HEK293 (cell line): ENCODE results near the gene TMEM220.

Source experiments
- BCL11B ChIP-seq: fragments of 450-650 bp; formaldehyde crosslinking; IDR thresholded peaks from 2 replicates; pipeline ENCODE4 v1.5.1; 2016; ENCODE audit warnings: low read depth, missing biosample characterization, missing genetic modification characterization
- CTCF ChIP-seq: fragments of 450-650 bp; formaldehyde crosslinking; IDR thresholded peaks from 2 replicates; pipeline ENCODE4 v1.5.1; 2016; ENCODE audit warnings: missing biosample characterization, missing genetic modification characterization
- EGR2 ChIP-seq: fragments of 450-650 bp; formaldehyde crosslinking; IDR thresholded peaks from 2 replicates; pipeline ENCODE4 v1.5.1; 2016; ENCODE audit warnings: low read depth, missing biosample characterization, missing genetic modification characterization
- GLIS1 ChIP-seq: fragments of 450-650 bp; formaldehyde crosslinking; IDR thresholded peaks from 2 replicates; pipeline ENCODE4 v1.5.1; 2016; ENCODE audit warnings: missing biosample characterization, missing genetic modification characterization
- HOXD13 ChIP-seq: sonication (generic); formaldehyde crosslinking; IDR thresholded peaks from 2 replicates; pipeline ENCODE4 v1.8.0; 2022; ENCODE audit warnings: missing genetic modification reagents, borderline replicate concordance
- KLF7 ChIP-seq: fragments of 450-650 bp; formaldehyde crosslinking; IDR thresholded peaks from 2 replicates; pipeline ENCODE4 v1.5.1; 2016; ENCODE audit warnings: missing biosample characterization, missing genetic modification characterization, borderline replicate concordance
- KLF8 ChIP-seq: fragments of 450-650 bp; formaldehyde crosslinking; IDR thresholded peaks from 2 replicates; pipeline ENCODE4 v1.5.1; 2016; ENCODE audit warnings: missing biosample characterization, missing genetic modification characterization
- MZF1 ChIP-seq: fragments of 450-650 bp; formaldehyde crosslinking; IDR thresholded peaks from 2 replicates; pipeline ENCODE4 v1.5.1; 2017; ENCODE audit warnings: missing biosample characterization, missing genetic modification characterization, borderline replicate concordance
- PRDM6 ChIP-seq: fragments of 450-650 bp; formaldehyde crosslinking; IDR thresholded peaks from 2 replicates; pipeline ENCODE4 v1.5.1; 2017; ENCODE audit warnings: missing biosample characterization, missing genetic modification characterization
- SETDB1 ChIP-seq: IDR thresholded peaks from one replicate; pipeline ENCODE4 v1.6.1; 2017; ENCODE audit warnings: mild to moderate bottlenecking, low read length, moderate library complexity, mixed read lengths; ENCODE audit not compliant: insufficient read length
- SP3 ChIP-seq: fragments of 450-650 bp; formaldehyde crosslinking; IDR thresholded peaks from 2 replicates; pipeline ENCODE4 v1.5.1; 2016; ENCODE audit warnings: missing biosample characterization, missing genetic modification characterization
- SP7 ChIP-seq: fragments of 450-650 bp; formaldehyde crosslinking; IDR thresholded peaks from 2 replicates; pipeline ENCODE4 v1.5.1; 2016; ENCODE audit warnings: missing biosample characterization, missing genetic modification characterization
- TRIM28 ChIP-seq: IDR thresholded peaks from 2 replicates; pipeline ENCODE4 v1.6.1; 2011; ENCODE audit warnings: low read length, control low read depth, borderline replicate concordance
- YY1 ChIP-seq: fragments of 450-650 bp; formaldehyde crosslinking; IDR thresholded peaks from 2 replicates; pipeline ENCODE4 v1.5.1; 2018; ENCODE audit warnings: missing biosample characterization, missing genetic modification characterization
- YY2 ChIP-seq: fragments of 450-650 bp; formaldehyde crosslinking; IDR thresholded peaks from 2 replicates; pipeline ENCODE4 v1.5.1; 2016; ENCODE audit warnings: missing biosample characterization, missing genetic modification characterization
- ZBTB20 ChIP-seq: fragments of 450-650 bp; formaldehyde crosslinking; IDR thresholded peaks from 2 replicates; pipeline ENCODE4 v1.5.1; 2016; ENCODE audit warnings: missing biosample characterization, missing genetic modification characterization
- ZBTB26 ChIP-seq: fragments of 450-650 bp; formaldehyde crosslinking; optimal IDR thresholded peaks from 2 replicates; pipeline ENCODE3; 2016; ENCODE audit warnings: missing biosample characterization, mild to moderate bottlenecking, missing genetic modification characterization
- ZBTB7A ChIP-seq: fragments of 450-650 bp; formaldehyde crosslinking; IDR thresholded peaks from 2 replicates; pipeline ENCODE4 v1.5.1; 2016; ENCODE audit warnings: low read depth, missing biosample characterization, missing genetic modification characterization
- ZBTB8A ChIP-seq: fragments of 450-650 bp; formaldehyde crosslinking; IDR thresholded peaks from 2 replicates; pipeline ENCODE4 v1.5.1; 2016; ENCODE audit warnings: missing biosample characterization, missing genetic modification characterization
- ZFHX2 ChIP-seq: fragments of 450-650 bp; formaldehyde crosslinking; conservative IDR thresholded peaks from 2 replicates; pipeline ENCODE4 v1.5.1; 2016; ENCODE audit warnings: missing biosample characterization, missing genetic modification characterization
- ZNF10 ChIP-seq: fragments of 450-650 bp; formaldehyde crosslinking; IDR thresholded peaks from 2 replicates; pipeline ENCODE4 v1.5.1; 2017; ENCODE audit warnings: missing biosample characterization, missing genetic modification characterization
- ZNF114 ChIP-seq: fragments of 450-650 bp; formaldehyde crosslinking; IDR thresholded peaks from 2 replicates; pipeline ENCODE4 v1.5.0; 2017; ENCODE audit warnings: missing biosample characterization, missing genetic modification characterization
- ZNF121 ChIP-seq: fragments of 450-650 bp; formaldehyde crosslinking; IDR thresholded peaks from 2 replicates; pipeline ENCODE4 v1.5.1; 2016; ENCODE audit warnings: missing biosample characterization, missing genetic modification characterization
- ZNF132 ChIP-seq: fragments of 450-650 bp; formaldehyde crosslinking; IDR thresholded peaks from 2 replicates; pipeline ENCODE4 v1.5.1; 2017; ENCODE audit warnings: missing biosample characterization, missing genetic modification characterization, borderline replicate concordance
- ZNF133 ChIP-seq: fragments of 450-650 bp; formaldehyde crosslinking; IDR thresholded peaks from 2 replicates; pipeline ENCODE4 v1.5.1; 2016; ENCODE audit warnings: missing biosample characterization, missing genetic modification characterization
- ZNF146 ChIP-seq: fragments of 450-650 bp; formaldehyde crosslinking; IDR thresholded peaks from 2 replicates; pipeline ENCODE4 v1.5.1; 2016; ENCODE audit warnings: missing biosample characterization, missing genetic modification characterization
- ZNF155 ChIP-seq: fragments of 450-650 bp; formaldehyde crosslinking; IDR thresholded peaks from 2 replicates; pipeline ENCODE4 v1.5.1; 2016; ENCODE audit warnings: missing biosample characterization, missing genetic modification characterization
- ZNF169 ChIP-seq: fragments of 450-650 bp; formaldehyde crosslinking; IDR thresholded peaks from 2 replicates; pipeline ENCODE4 v1.5.1; 2016; ENCODE audit warnings: missing biosample characterization, missing genetic modification characterization
- ZNF223 ChIP-seq: fragments of 450-650 bp; formaldehyde crosslinking; IDR thresholded peaks from 2 replicates; pipeline ENCODE4 v1.5.1; 2016; ENCODE audit warnings: missing biosample characterization, missing genetic modification characterization
- ZNF354C ChIP-seq: fragments of 450-650 bp; formaldehyde crosslinking; IDR thresholded peaks from 2 replicates; pipeline ENCODE4 v1.5.1; 2016; ENCODE audit warnings: missing biosample characterization, missing genetic modification characterization, low read depth, borderline replicate concordance
- ZNF366 ChIP-seq: fragments of 450-650 bp; formaldehyde crosslinking; conservative IDR thresholded peaks from 2 replicates; pipeline ENCODE4 v1.5.1; 2016; ENCODE audit warnings: missing biosample characterization, missing genetic modification characterization
- ZNF488 ChIP-seq: fragments of 450-650 bp; formaldehyde crosslinking; IDR thresholded peaks from 2 replicates; pipeline ENCODE4 v1.5.1; 2016; ENCODE audit warnings: missing biosample characterization, missing genetic modification characterization
- ZNF624 ChIP-seq: fragments of 450-650 bp; formaldehyde crosslinking; IDR thresholded peaks from 2 replicates; pipeline ENCODE4 v1.5.1; 2017; ENCODE audit warnings: missing biosample characterization, missing genetic modification characterization
- ZNF626 ChIP-seq: fragments of 450-650 bp; sonication (Bioruptor Pico); formaldehyde crosslinking; IDR thresholded peaks from 2 replicates; pipeline ENCODE4 v1.5.1; 2018; ENCODE audit warnings: missing biosample characterization, missing genetic modification characterization, inconsistent platforms
- ZNF76 ChIP-seq: fragments of 450-650 bp; formaldehyde crosslinking; IDR thresholded peaks from 2 replicates; pipeline ENCODE4; 2016; ENCODE audit warnings: low read depth, missing biosample characterization, missing genetic modification characterization, borderline replicate concordance
- ZSCAN16 ChIP-seq: fragments of 450-650 bp; formaldehyde crosslinking; IDR thresholded peaks from 2 replicates; pipeline ENCODE4 v1.5.1; 2016; ENCODE audit warnings: missing biosample characterization, missing genetic modification characterization
- ZSCAN5A ChIP-seq: fragments of 450-650 bp; formaldehyde crosslinking; IDR thresholded peaks from 2 replicates; pipeline ENCODE4 v1.5.1; 2016; ENCODE audit warnings: missing biosample characterization, missing genetic modification characterization

TMEM220 gene

GRCh38 chr17:10737168-10737622 is 7.4 kb upstream of the TMEM220 start (continued):
- TF ChIP-seq CTCF (tag by site-specific recombination) (peak; percentile 85), ZNF10 (tag by site-specific recombination) (no peak), ZNF223 (tag by site-specific recombination) (no peak), SP3 (tag by site-specific recombination) (0 out of 2 replicates have a peak, but pooled peaks have one; percentile 25), ZNF155 (no peak), SETDB1 (no peak), ZNF133 (tag by site-specific recombination) (no peak), ZFHX2 (tag by site-specific recombination) (peak; percentile 30; the same call in 1 of the 2 replicates), KLF7 (tag by site-specific recombination) (no peak), ZNF626 (tag by site-specific recombination) (no peak), GLIS1 (tag by site-specific recombination) (peak; percentile 52), ZNF76 (no peak), ZNF366 (tag by site-specific recombination) (0 out of 2 replicates have a peak, but pooled peaks have one; percentile 32), ZNF114 (tag by site-specific recombination) (no peak), EGR2 (tag by site-specific recombination) (0 out of 2 replicates have a peak, but pooled peaks have one; percentile 8), ZNF121 (tag by site-specific recombination) (no peak), HOXD13 (CRISPR knock-in tag) (no peak), PRDM6 (tag by site-specific recombination) (no peak), ZNF132 (no peak), ZBTB26 (tag by site-specific recombination) (no peak), ZSCAN16 (tag by site-specific recombination) (no peak), YY2 (tag by site-specific recombination) (peak; percentile 56; the same call in 1 of the 2 replicates), ZBTB8A (tag by site-specific recombination) (no peak), ZBTB7A (tag by site-specific recombination) (no peak), ZNF146 (no peak), BCL11B (tag by site-specific recombination) (no peak), ZNF624 (tag by site-specific recombination) (no peak), ZNF169 (tag by site-specific recombination) (no peak), TRIM28 (no peak), YY1 (tag by site-specific recombination) (0 out of 2 replicates have a peak, but pooled peaks have one; percentile 33), ZBTB20 (tag by site-specific recombination) (no peak), ZNF488 (no peak), MZF1 (tag by site-specific recombination) (no peak), ZSCAN5A (tag by site-specific recombination) (no peak), SP7 (tag by site-specific recombination) (0 out of 2 replicates have a peak, but pooled peaks have one; percentile 17), KLF8 (no peak), ZNF354C (no peak)
